Coronary artery (tissue), 2 donors: Measurements from ENCODE around the gene PPP1R12C.
"Not testable (repeated sequence)": the region's sequence is repeated elsewhere in the genome, so short reads cannot be mapped to it uniquely, and the experiment has no call there.

Experiments
- DNase-seq: peaks from one replicate; pipeline ENCODE4 v3.0.0-alpha.2; 2017; ENCODE audit warnings: low spot score
- H3K27ac ChIP-seq, 2 donors: fragments of 200-600 bp; sonication (generic); one replicate each; pipeline ENCODE4 v1.5.1; 2016 to 2019
- H3K4me3 ChIP-seq: fragments of 200-600 bp; sonication (generic); 2 replicates; pipeline ENCODE4 v1.5.1; 2016; ENCODE audit warnings: mild to moderate bottlenecking, moderate library complexity
- CTCF ChIP-seq: fragments of 200-600 bp; sonication (generic); IDR thresholded peaks from one replicate; pipeline ENCODE4 v1.5.1; 2019; ENCODE audit warnings: antibody characterized with exemption

PPP1R12C gene

DNA sequence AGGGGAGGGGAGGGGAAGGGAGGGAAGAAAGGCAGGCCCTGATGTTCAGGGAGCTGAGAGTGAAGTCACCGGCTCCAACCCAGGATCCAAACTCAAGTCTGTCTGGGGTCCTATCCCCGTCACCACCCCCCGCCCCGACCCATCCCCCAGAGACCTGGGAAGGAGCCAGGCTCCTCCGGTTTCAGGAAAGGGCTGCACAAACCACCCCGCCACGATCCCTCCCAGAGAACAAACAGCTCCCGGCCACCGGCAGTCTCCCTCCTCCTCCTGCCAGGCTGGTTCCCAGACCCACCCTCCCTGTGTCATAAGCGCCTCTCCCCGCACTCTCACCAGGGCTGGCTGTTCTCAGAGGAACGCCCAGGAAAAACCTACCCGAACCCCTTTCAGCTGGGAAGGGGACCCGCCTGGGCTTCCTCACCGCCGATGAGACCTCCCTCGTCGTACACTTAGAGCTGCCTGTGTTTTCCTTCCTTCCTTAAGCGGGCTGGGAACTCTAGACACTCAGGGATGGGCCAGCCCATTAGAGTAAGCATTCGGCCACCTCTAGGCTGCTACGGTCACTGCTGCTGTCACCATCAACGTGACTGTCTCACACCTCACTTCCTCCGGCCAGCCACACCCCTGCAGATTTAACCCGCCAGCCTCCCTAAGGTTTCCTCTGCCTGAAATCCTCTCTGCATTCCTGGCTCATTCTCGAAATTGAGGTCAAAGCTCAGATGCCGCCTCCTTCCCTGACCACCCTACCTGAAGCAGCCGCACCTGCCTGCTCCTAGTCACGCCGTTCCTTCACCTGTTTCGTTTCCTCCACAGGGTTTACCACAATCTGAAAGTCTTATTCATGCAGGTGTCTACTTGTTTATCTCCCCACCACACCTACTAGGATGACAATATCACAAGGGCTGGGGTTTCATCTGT, 48.2 kb downstream of the PPP1R12C start:
- Histone ChIP-seq H3K4me3 (peak overlapping the region; percentile 30), H3K27ac (no peak overlapping the region)
- no peak for DNase-seq
- no peak for TF ChIP-seq CTCF

DNA sequence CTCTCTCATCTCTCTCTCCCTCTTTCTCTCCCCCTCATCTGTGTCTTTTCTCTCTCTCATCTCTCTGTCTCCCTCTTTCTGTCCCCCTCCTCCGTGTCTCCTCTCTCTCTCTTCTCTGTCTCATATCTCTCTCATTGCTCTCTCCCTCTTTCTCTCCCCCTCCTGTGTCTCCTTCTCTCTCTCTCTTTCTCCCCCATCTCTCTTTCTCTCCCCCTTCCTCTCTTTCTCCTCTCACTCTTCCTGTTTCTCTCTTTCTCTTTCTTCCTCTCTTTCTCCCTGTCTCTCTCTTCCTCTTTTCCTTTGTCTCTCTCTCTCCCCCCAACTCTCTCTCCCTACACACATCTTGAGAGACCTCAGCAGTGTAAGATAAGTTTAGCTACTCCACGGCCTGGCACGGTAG, 49.6 kb downstream of the PPP1R12C start:
- H3K27ac ChIP-seq, result no peak overlapping the region
- no peak for DNase-seq
- no peak overlapping the region for H3K4me3 ChIP-seq
- no peak for TF ChIP-seq CTCF

DNA sequence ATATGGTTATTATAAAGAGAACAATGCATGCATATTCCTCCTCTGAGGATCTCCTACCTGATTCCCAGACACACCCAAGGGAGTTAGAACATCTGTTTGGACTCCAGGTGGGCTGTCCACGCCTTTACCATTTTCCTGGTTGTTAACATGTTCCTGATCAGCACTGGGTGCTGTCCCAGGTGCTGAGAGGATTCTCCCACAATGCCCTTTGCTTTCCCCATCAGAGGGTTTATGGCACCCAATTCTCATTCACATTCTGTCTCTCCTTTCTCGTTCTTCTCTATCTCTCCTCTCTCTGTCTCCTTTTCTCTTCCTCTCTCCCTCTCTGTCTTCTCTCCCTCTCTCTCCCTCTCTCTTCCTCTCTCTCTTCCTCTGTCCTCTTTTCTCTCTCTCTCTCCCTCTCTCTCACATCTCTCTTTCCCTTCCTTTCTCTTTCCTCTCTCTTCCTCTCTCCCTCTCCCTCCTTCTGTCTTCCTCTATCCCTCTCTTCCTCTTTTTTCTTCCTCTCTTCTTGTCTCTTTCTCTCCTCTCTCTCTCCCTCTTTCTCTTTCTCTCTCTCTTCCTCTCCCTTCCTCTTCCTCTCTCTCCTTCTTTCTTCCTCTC, 51.2 kb downstream of the PPP1R12C start:
- no peak overlapping the region for H3K27ac ChIP-seq
- no peak for TF ChIP-seq CTCF
- DNase-seq, result no peak

GRCh38 chr19:55065516-55065915, 51.9 kb downstream of the PPP1R12C start:
- not testable (repeated sequence) for H3K27ac ChIP-seq, H3K4me3 ChIP-seq, DNase-seq

More for the DNA sequence above, 51.2 kb downstream of the PPP1R12C start:
- H3K4me3 ChIP-seq, result no peak overlapping the region

- Histone ChIP-seq H3K4me3 (peak overlapping the region; percentile 77), H3K27ac (no peak overlapping the region)
- no peak for DNase-seq
- TF ChIP-seq CTCF, result no peak
Observed at GRCh38 chr19:55063492-55063843, 54.0 kb downstream of the PPP1R12C start.

DNA sequence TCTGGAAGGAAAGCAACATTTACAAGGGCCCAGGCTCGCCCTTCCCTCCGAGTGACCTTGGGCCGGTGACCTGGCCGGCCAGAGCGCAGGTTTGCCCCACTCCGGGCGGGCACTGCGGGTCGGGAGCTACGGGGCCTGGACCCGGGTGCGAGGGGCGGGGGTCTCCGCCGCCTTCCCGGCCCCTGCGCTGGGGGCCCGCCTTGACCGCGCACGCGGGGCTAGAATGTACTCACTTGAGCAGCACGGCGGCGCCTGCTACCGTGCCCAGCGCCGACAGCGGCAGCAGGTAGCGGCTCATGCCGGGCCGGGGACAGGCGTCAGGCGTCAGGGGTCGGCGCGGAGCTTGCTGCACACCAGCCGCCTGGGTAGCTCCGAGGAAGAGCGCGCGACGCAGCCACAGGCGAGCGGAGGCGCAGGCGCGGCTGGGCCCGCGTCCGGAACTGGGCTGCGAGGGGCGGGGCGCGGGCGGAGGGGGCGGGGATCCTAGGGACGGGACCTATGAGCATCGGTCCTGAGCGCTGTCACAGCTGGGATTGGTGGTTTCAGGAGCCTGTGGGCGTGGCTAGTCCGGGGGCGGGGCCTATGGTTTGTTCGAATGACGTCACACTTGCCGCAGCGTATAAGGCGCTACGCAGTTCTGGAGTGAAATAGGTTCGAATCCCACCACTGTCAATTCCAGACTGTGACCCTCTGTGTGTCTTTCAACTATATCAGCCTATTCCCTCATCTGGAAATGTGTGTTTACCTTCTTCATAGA, 54.5 kb downstream of the PPP1R12C start, which contains the start of gene RDH13:
TSS of gene RDH13 (minus strand) at position 414 of the 757 bp plus-strand sequence. CDS start at position 298, 116 bp downstream.
- Histone ChIP-seq H3K27ac (peak within 1 kb of the TSS in 1 of 2 donors; percentile 51), H3K4me3 (peak within 1 kb of the TSS; percentile 77)

DNA sequence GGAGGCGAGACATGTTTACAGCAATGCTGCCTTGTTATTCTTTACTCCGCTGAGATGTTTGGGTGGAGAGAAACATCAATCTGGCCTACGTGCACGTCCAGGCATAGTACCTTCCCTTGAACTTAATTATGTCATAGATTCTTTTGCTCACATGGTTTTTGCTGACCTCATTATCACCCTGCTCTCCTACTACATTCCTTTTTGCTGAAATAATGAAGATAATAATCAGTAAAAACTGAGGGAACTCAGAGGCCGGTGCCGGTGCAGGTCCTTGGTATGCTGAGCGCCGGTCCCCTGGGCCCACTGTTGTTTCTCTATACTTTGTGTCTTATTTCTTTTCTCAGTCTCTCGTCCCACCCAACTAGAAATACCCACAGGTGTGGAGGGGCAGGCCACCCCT, 57.1 kb downstream of the PPP1R12C start:
- H3K27ac ChIP-seq, DNase-seq, H3K4me3 ChIP-seq: not testable (repeated sequence)

More for the DNA sequence above, 54.5 kb downstream of the PPP1R12C start, which contains the start of gene RDH13:
- no peak for TF ChIP-seq CTCF
- peak; percentile 94 for DNase-seq
